Right cardiac atrium (tissue), 5 donors: ENCODE measurements around the gene FECH. TPM values are rescaled to one million over a fixed set of nuclear protein-coding genes. Genes with fewer than 3 reads are reported as not detected.

ENCODE experiments used
- polyA plus RNA-seq: library from polyadenylated mRNA; stranded (reverse); fragments of 200-250 nt; gene quantifications from one replicate; pipeline ENCODE4 v1.2.3, GENCODE V29; 2013
- total RNA-seq, 4 donors: library from RNA; stranded (reverse); fragmentation: NEBNext Ultra II Directional; extraction: Animal tissue kit (Norgen Biotek cat#: 25700); gene quantifications; one replicate each; pipeline ENCODE4 v1.2.1, GENCODE V29; 2021
- donor health status: healthy with polysubstance abuse.
- donor health status: DM: no; HTN: yes; CAD: no.
- donor health status: DM: no; HTN: no; CAD: no.
- donor health status: DM: no; HTN: yes; CAD: no; lungs with severe emphysema.
- donor health status: DM: yes; HTN: yes; CAD: no.

The FECH gene
- total and polyA plus RNA-seq, 5 donors = 7.6 to 30.6 (median 23.1) TPM

Other genes with a start within 250 kb of the FECH start
- gene ST8SIA3, start 234.1 kb downstream of the FECH start, total RNA-seq = not detected
- gene ST8SIA3, start 234.1 kb downstream of the FECH start, polyA plus RNA-seq = under 0.01 TPM
- gene ONECUT2, start 151.3 kb downstream of the FECH start, total RNA-seq = under 1 TPM in 3 of 4 donors, not detected in 1; 0.03 to 0.20 (median 0.09) TPM
- gene ONECUT2, start 151.3 kb downstream of the FECH start, polyA plus RNA-seq = 0.02 TPM
- 100 to 1,000 TPM in 2 of 4 donors, 10 to 100 TPM in 2; 94.6 to 103 (median 99.1) TPM for gene NARS1, start 35.1 kb upstream of the FECH start, total RNA-seq
- 76.2 TPM for gene NARS1, start 35.1 kb upstream of the FECH start, polyA plus RNA-seq
- gene ATP8B1, start 216.6 kb upstream of the FECH start, total RNA-seq = 10 to 100 TPM in 1 of 4 donors, 1 to 10 TPM in 3; 7.5 to 11.5 (median 9.4) TPM
- 2.6 TPM for gene ATP8B1, start 216.6 kb upstream of the FECH start, polyA plus RNA-seq